ENCODE measurements around the gene CPXM2. TPM values are rescaled to one million over a fixed set of nuclear protein-coding genes. Genes with fewer than 3 reads are reported as not detected.
"Not testable (repeated sequence)": the region's sequence is repeated elsewhere in the genome, so short reads cannot be mapped to it uniquely, and the experiment has no call there.

CPXM2 gene
- total RNA-seq, 1 donor from 2014 or later, result 9.7 TPM

- Histone ChIP-seq H3K4me1 (no peaks in the 10 kb centered on the region), H3K27ac (no peak overlapping the region), H3K9me3 (no peaks in the 10 kb centered on the region), H3K4me3 (no peak overlapping the region), H3K27me3 (no peaks in the 10 kb centered on the region), H3K36me3 (no peaks in the 10 kb centered on the region)
- TF ChIP-seq, protein P1, sequence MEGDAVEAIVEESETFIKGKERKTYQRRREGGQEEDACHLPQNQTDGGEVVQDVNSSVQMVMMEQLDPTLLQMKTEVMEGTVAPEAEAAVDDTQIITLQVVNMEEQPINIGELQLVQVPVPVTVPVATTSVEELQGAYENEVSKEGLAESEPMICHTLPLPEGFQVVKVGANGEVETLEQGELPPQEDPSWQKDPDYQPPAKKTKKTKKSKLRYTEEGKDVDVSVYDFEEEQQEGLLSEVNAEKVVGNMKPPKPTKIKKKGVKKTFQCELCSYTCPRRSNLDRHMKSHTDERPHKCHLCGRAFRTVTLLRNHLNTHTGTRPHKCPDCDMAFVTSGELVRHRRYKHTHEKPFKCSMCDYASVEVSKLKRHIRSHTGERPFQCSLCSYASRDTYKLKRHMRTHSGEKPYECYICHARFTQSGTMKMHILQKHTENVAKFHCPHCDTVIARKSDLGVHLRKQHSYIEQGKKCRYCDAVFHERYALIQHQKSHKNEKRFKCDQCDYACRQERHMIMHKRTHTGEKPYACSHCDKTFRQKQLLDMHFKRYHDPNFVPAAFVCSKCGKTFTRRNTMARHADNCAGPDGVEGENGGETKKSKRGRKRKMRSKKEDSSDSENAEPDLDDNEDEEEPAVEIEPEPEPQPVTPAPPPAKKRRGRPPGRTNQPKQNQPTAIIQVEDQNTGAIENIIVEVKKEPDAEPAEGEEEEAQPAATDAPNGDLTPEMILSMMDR (IDR thresholded peaks at IDR 0.05), result no peak
- ATAC-seq, result no peak
- no peak for DNase-seq
- intact Hi-C loops (cut with DNase I), result no loop called here
Observed at GRCh38 chr10:123744224-123744536, 147.4 kb downstream of the CPXM2 start.

DNA sequence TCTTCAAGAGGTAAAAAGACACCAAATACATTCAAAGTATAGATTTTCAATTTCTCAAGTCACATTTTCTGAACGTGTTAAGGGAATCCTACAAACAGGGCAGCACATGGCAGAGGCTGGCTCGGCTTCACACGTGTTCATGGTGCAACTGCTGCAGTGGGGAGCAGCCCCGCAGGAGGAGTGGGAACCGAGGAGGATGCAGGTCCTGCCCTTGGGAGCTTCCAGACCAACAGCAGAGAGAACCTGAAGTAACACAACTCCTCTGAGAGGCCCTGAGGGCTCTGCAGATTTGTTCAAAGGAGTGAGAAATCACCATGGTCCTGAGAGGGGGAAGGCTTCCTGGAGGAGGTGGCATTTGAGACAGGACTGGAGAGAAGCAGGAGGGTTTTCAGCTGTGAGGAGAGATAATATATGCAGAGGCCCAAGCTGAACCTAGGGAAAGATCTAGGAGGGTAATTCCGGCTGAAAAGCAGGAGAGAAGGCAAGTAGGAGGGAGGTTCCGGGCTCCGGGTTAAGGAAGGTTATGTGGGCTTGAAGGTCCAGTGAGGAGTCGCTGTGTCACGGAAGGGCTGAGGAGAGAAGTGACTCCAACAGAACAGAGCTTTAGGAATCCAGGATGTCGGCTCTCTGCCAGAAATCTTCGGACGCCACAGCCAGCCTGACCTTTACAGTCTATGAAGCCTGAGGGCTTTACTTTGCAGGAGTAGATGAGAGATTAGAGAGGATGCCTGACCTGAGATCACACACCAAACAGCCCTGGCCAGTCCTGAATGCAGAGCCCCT, 148.0 kb downstream of the CPXM2 start:
- H3K4me1 ChIP-seq, result no peaks in the 10 kb centered on the region
- intact Hi-C loops (cut with DNase I), result no loop called here
- no peaks in the 10 kb centered on the region for H3K9me3 ChIP-seq
- ATAC-seq, result no peak
- no peaks in the 10 kb centered on the region for H3K36me3 ChIP-seq
- H3K27ac ChIP-seq, result no peak overlapping the region
- no peaks in the 10 kb centered on the region for H3K27me3 ChIP-seq
- H3K4me3 ChIP-seq, result no peak overlapping the region
- TF ChIP-seq, protein P1 (IDR thresholded peaks at IDR 0.05), result no peak
- no peak for DNase-seq

- no peaks in the 10 kb centered on the region for H3K9me3 ChIP-seq
- H3K4me3 ChIP-seq, result no peak overlapping the region
- no peak for ATAC-seq
- TF ChIP-seq, protein P1 (IDR thresholded peaks at IDR 0.05), result no peak
- H3K4me1 ChIP-seq, result no peaks in the 10 kb centered on the region
- DNase-seq, result no peak
- H3K27ac ChIP-seq, result no peak overlapping the region
- intact Hi-C loops (cut with DNase I), result no loop called here
- no peaks in the 10 kb centered on the region for H3K27me3 ChIP-seq
- no peaks in the 10 kb centered on the region for H3K36me3 ChIP-seq
Observed at GRCh38 chr10:123742751-123743440, 148.7 kb downstream of the CPXM2 start.

DNA sequence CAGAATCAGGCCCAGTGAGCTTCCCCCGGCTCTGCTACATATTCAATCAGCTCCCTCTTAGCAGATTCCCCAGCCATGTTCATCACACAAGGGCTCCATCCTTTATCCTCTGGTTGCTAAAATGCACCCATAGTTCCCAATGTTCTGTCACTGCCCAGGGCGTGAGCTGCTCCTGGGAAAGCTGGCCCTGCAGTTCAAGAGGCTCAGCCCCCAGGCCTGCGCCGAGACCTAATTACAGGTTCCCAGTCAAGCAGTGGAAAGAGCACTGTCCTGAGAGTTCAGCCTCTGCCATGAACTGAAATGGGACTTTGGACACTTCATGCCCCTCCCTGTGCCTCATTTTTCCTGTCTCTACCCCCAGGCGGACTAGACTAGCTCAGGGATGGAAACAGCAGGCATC, 149.9 kb downstream of the CPXM2 start:
- Histone ChIP-seq H3K27ac (no peak overlapping the region), H3K4me1 (no peaks in the 10 kb centered on the region), H3K4me3 (no peak overlapping the region), H3K36me3 (no peaks in the 10 kb centered on the region), H3K27me3 (no peaks in the 10 kb centered on the region), H3K9me3 (peaks cover 3% of the 10 kb centered on the region)
- ATAC-seq (no peak), DNase-seq (no peak)
- TF ChIP-seq, protein P1 (IDR thresholded peaks at IDR 0.05), result no peak
- intact Hi-C loops (cut with DNase I), result no loop called here

DNA sequence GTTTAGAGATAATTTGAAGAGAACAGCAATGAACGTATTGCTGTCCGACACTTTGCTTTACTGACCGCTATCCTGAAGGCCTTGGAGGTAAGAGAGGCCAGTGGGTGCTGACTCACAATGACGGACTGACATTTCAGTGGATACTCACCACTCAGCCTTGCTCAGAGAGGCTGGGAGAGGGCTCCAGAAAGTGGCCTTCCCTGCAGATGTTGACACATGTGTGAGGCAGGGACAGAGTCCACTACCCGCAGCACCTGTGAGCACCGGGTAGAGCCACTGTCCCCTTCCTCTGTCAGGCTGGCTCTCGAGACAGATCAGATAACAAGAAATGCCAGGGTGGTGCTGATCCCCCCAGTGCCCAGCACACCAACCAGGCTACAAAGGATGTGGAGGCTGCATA, 150.5 kb downstream of the CPXM2 start:
- Histone ChIP-seq H3K4me3 (no peak overlapping the region), H3K9me3 (peaks cover 3% of the 10 kb centered on the region), H3K36me3 (no peaks in the 10 kb centered on the region), H3K27ac (no peak overlapping the region), H3K27me3 (no peaks in the 10 kb centered on the region), H3K4me1 (no peaks in the 10 kb centered on the region)
- TF ChIP-seq, protein P1 (IDR thresholded peaks at IDR 0.05), result no peak
- no peak for DNase-seq
- intact Hi-C loops (cut with DNase I), result no loop called here
- ATAC-seq, result no peak

GRCh38 chr10:123736917-123737316, 154.7 kb downstream of the CPXM2 start:
- DNase-seq; H3K4me3 ChIP-seq; intact Hi-C loops (cut with DNase I): not testable (repeated sequence)

More at GRCh38 chr10:123736917-123737316, 154.7 kb downstream of the CPXM2 start:
- H3K27ac ChIP-seq, H3K9me3 ChIP-seq, ATAC-seq, H3K27me3 ChIP-seq, H3K4me1 ChIP-seq, H3K36me3 ChIP-seq: not testable (repeated sequence)

Measured in upper lobe of right lung (tissue), 1 donor.